ENCODE results near the gene TOPAZ1.

Gene TOPAZ1

DNA sequence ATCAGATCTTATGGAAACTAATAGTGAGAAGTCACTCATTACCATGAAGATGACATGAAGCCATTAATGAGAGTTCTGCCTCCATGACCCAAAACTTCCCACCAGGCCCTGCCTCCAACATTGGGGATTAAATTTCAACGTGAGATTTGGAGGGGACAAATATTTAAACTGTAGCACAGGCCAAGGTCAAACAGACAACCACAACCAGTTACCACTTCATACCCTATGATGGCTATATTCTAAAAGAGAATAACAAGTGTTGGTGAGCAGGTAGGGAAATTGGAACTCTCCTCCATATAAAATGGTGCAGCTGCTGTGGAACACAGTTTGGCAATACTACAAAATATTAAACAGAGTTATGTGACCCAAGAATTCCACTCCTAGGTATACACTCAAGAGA is 133.8 kb downstream of the TOPAZ1 start:
- no peak for DNase-seq (ENCODE audit: extremely low spot score, insufficient read length, low read depth)

More for the DNA sequence above, 133.8 kb downstream of the TOPAZ1 start:
- FAIRE-seq: no peak

All from GM18507 (cell line).